ENCODE measurements around the gene CDKAL1.

Gene CDKAL1

DNA sequence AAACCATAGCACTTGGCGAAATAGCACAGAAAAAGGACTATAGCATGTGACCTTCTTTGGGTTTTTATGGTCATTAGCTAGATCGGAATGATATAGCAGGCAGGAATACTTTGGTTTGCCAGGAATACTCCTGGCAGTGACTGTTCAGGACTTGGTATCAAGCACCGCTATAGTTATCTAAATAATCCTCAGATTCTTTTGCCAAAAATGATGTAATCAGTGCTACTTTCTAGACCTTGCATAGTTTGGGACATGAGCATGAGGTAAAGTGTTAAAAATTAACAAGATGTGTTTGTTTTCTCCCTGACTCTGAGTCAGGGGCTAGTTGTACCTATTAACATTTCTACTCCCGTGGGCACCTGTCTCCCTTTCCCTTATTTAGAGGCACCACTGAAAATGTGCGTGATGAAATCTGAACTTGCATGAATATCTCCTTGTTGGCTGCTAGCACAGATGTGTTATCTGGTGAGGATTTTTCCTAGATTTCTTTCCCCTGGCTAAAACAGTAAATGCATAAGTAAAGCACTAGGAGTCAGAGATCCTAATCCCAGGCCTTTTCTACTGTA lies 511.0 kb downstream of the CDKAL1 start:
- Histone ChIP-seq H2BK15ac (ENCODE audit: low read length) (no peak overlapping the region), H3K79me1 (ENCODE audit: low read depth, low read length) (no peaks in the 10 kb centered on the region), H4K91ac (ENCODE audit: low read depth, low read length, poor library complexity) (no peak overlapping the region), H3K23ac (ENCODE audit: low read depth, low read length, poor library complexity) (no peak overlapping the region), H3K4ac (ENCODE audit: low read length) (no peak overlapping the region), H3K14ac (ENCODE audit: low read length) (no peak overlapping the region), H2BK120ac (ENCODE audit: low read depth, low read length) (no peak overlapping the region), H3K4me1 (ENCODE audit: control insufficient read depth in 2 of 2, insufficient read depth in 1 of 2, low read depth in 1 of 2, low read length in 2 of 2) (peaks cover under 1 to 1% of the 10 kb centered on the region in 2 donors), H3K9ac (ENCODE audit: low read depth, low read length, poor library complexity) (no peak overlapping the region), H2AFZ (ENCODE audit: low read length) (no peak overlapping the region), H3K9me3 (replicated peaks in 1 of 2; ENCODE audit: control insufficient read depth in 2 of 2, insufficient read depth in 1 of 2, low read depth in 1 of 2, low read length in 2 of 2) (no peaks in the 10 kb centered on the region), H4K8ac (ENCODE audit: low read depth, low read length) (no peak overlapping the region), H3K27ac (replicated peaks; ENCODE audit: low read length) (no peak overlapping the region), H3K4me2 (ENCODE audit: insufficient read depth, low read length, poor library complexity, severe bottlenecking) (no peak overlapping the region), H3K4me3 (ENCODE audit: low read length in 2 of 2) (no peak overlapping the region), H3K18ac (ENCODE audit: low read length) (no peak overlapping the region), H2AK5ac (ENCODE audit: low read depth, low read length) (no peak overlapping the region), H3K36me3 (replicated peaks in 1 of 2; ENCODE audit: control insufficient read depth in 2 of 2, insufficient read depth in 2 of 2, low read length in 2 of 2) (no peaks in the 10 kb centered on the region), H2BK5ac (ENCODE audit: low read length) (no peak overlapping the region), H3K27me3 (ENCODE audit: control insufficient read depth in 3 of 3, insufficient read depth in 3 of 3, low read depth in 1 of 3, low read length in 3 of 3) (no peaks in the 10 kb centered on the region), H2BK12ac (ENCODE audit: low read length) (no peak overlapping the region)
- no CpG with 5 or more reads among the region's 5 CpGs for WGBS, 2 donors (ENCODE audit: extremely low coverage in 2 of 2, insufficient read length in 2 of 2, insufficient replicate concordance in 1 of 2)
- DNase-seq (ENCODE audit: low spot score): no peak

GRCh38 chr6:21046276-21046675 lies 512.0 kb downstream of the CDKAL1 start:
- WGBS, 2 donors (ENCODE audit: extremely low coverage in 2 of 2, insufficient read length in 2 of 2, insufficient replicate concordance in 1 of 2): no CpG with 5 or more reads among the region's 6 CpGs
- Histone ChIP-seq H2BK120ac (ENCODE audit: low read depth, low read length) (no peak overlapping the region), H3K27ac (replicated peaks; ENCODE audit: low read length) (no peak overlapping the region), H3K4me1 (ENCODE audit: control insufficient read depth in 2 of 2, insufficient read depth in 1 of 2, low read depth in 1 of 2, low read length in 2 of 2) (peaks cover 1 to 2% of the 10 kb centered on the region in 2 donors), H2BK15ac (ENCODE audit: low read length) (no peak overlapping the region), H2BK5ac (ENCODE audit: low read length) (no peak overlapping the region), H3K27me3 (ENCODE audit: control insufficient read depth in 3 of 3, insufficient read depth in 3 of 3, low read depth in 1 of 3, low read length in 3 of 3) (no peaks in the 10 kb centered on the region), H3K4ac (ENCODE audit: low read length) (no peak overlapping the region), H2AFZ (ENCODE audit: low read length) (no peak overlapping the region), H4K91ac (ENCODE audit: low read depth, low read length, poor library complexity) (no peak overlapping the region), H3K4me3 (ENCODE audit: low read length in 2 of 2) (no peak overlapping the region), H3K79me1 (ENCODE audit: low read depth, low read length) (no peaks in the 10 kb centered on the region), H3K18ac (ENCODE audit: low read length) (peak overlapping the region; percentile 27), H3K9me3 (replicated peaks in 1 of 2; ENCODE audit: control insufficient read depth in 2 of 2, insufficient read depth in 1 of 2, low read depth in 1 of 2, low read length in 2 of 2) (no peaks in the 10 kb centered on the region), H3K23ac (ENCODE audit: low read depth, low read length, poor library complexity) (peak overlapping the region; percentile 75), H4K8ac (ENCODE audit: low read depth, low read length) (no peak overlapping the region), H3K4me2 (ENCODE audit: insufficient read depth, low read length, poor library complexity, severe bottlenecking) (no peak overlapping the region), H3K9ac (ENCODE audit: low read depth, low read length, poor library complexity) (no peak overlapping the region), H3K14ac (ENCODE audit: low read length) (peak overlapping the region; percentile 84), H2BK12ac (ENCODE audit: low read length) (no peak overlapping the region), H2AK5ac (ENCODE audit: low read depth, low read length) (no peak overlapping the region), H3K36me3 (replicated peaks in 1 of 2; ENCODE audit: control insufficient read depth in 2 of 2, insufficient read depth in 2 of 2, low read length in 2 of 2) (no peaks in the 10 kb centered on the region)
- DNase-seq (ENCODE audit: low spot score): no peak

DNA sequence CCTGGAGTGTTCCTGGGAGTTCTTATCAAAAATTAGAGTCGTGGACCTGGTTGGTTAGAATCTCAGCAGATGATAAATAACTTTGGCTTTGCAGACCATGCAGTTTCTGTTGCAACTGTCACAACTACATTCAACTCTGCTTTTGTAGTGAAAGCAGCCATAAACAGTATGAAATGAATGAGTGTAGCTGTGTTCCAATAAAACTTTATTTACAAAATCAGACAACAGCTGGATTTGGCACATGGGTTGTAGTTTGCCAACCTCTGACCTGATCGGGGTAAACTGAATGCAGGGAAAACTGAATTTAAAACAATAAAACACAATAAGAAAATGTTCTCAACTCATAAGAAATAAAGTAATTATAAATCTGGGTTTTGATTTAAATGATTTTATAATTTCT lies 513.8 kb downstream of the CDKAL1 start:
- Histone ChIP-seq H2BK15ac (ENCODE audit: low read length) (no peak overlapping the region), H2BK12ac (ENCODE audit: low read length) (no peak overlapping the region), H2AK5ac (ENCODE audit: low read depth, low read length) (no peak overlapping the region), H3K27ac (replicated peaks; ENCODE audit: low read length) (no peak overlapping the region), H3K4ac (ENCODE audit: low read length) (no peak overlapping the region), H4K8ac (ENCODE audit: low read depth, low read length) (no peak overlapping the region), H3K79me1 (ENCODE audit: low read depth, low read length) (no peaks in the 10 kb centered on the region), H3K4me3 (ENCODE audit: low read length in 2 of 2) (no peak overlapping the region), H2BK5ac (ENCODE audit: low read length) (no peak overlapping the region), H3K18ac (ENCODE audit: low read length) (no peak overlapping the region), H4K91ac (ENCODE audit: low read depth, low read length, poor library complexity) (no peak overlapping the region), H3K14ac (ENCODE audit: low read length) (no peak overlapping the region), H3K27me3 (ENCODE audit: control insufficient read depth in 3 of 3, insufficient read depth in 3 of 3, low read depth in 1 of 3, low read length in 3 of 3) (no peaks in the 10 kb centered on the region), H3K23ac (ENCODE audit: low read depth, low read length, poor library complexity) (no peak overlapping the region), H3K36me3 (replicated peaks in 1 of 2; ENCODE audit: control insufficient read depth in 2 of 2, insufficient read depth in 2 of 2, low read length in 2 of 2) (no peaks in the 10 kb centered on the region), H3K4me1 (ENCODE audit: control insufficient read depth in 2 of 2, insufficient read depth in 1 of 2, low read depth in 1 of 2, low read length in 2 of 2) (peaks cover 1 to 2% of the 10 kb centered on the region in 2 donors), H2AFZ (ENCODE audit: low read length) (no peak overlapping the region), H3K9me3 (replicated peaks in 1 of 2; ENCODE audit: control insufficient read depth in 2 of 2, insufficient read depth in 1 of 2, low read depth in 1 of 2, low read length in 2 of 2) (no peaks in the 10 kb centered on the region), H3K9ac (ENCODE audit: low read depth, low read length, poor library complexity) (no peak overlapping the region), H3K4me2 (ENCODE audit: insufficient read depth, low read length, poor library complexity, severe bottlenecking) (no peak overlapping the region), H2BK120ac (ENCODE audit: low read depth, low read length) (no peak overlapping the region)
- no CpG with 5 or more reads among the region's 2 CpGs for WGBS, 2 donors (ENCODE audit: extremely low coverage in 2 of 2, insufficient read length in 2 of 2, insufficient replicate concordance in 1 of 2)
- DNase-seq (ENCODE audit: low spot score): no peak

GRCh38 chr6:21049148-21049547 lies 514.9 kb downstream of the CDKAL1 start:
- H3K4ac ChIP-seq (ENCODE audit: low read length): no peak overlapping the region
- no peak overlapping the region for H3K18ac ChIP-seq (ENCODE audit: low read length)
- no peaks in the 10 kb centered on the region for H3K79me1 ChIP-seq (ENCODE audit: low read depth, low read length)
- H2BK5ac ChIP-seq (ENCODE audit: low read length): no peak overlapping the region
- H3K4me2 ChIP-seq (ENCODE audit: insufficient read depth, low read length, poor library complexity, severe bottlenecking): no peak overlapping the region
- H4K8ac ChIP-seq (ENCODE audit: low read depth, low read length): no peak overlapping the region
- no peak overlapping the region for H2AK5ac ChIP-seq (ENCODE audit: low read depth, low read length)
- no peaks in the 10 kb centered on the region for H3K9me3 ChIP-seq (replicated peaks in 1 of 2; ENCODE audit: control insufficient read depth in 2 of 2, insufficient read depth in 1 of 2, low read depth in 1 of 2, low read length in 2 of 2)
- no peak overlapping the region for H2AFZ ChIP-seq (ENCODE audit: low read length)
- no peak overlapping the region for H3K9ac ChIP-seq (ENCODE audit: low read depth, low read length, poor library complexity)
- no peak overlapping the region for H3K14ac ChIP-seq (ENCODE audit: low read length)
- DNase-seq (ENCODE audit: low spot score): no peak
- H3K4me1 ChIP-seq (ENCODE audit: control insufficient read depth in 2 of 2, insufficient read depth in 1 of 2, low read depth in 1 of 2, low read length in 2 of 2): peaks cover 1 to 2% of the 10 kb centered on the region in 2 donors
- H3K27ac ChIP-seq (replicated peaks; ENCODE audit: low read length): no peak overlapping the region
- no peaks in the 10 kb centered on the region for H3K27me3 ChIP-seq (ENCODE audit: control insufficient read depth in 3 of 3, insufficient read depth in 3 of 3, low read depth in 1 of 3, low read length in 3 of 3)
- H4K91ac ChIP-seq (ENCODE audit: low read depth, low read length, poor library complexity): no peak overlapping the region
- no peak overlapping the region for H3K4me3 ChIP-seq (ENCODE audit: low read length in 2 of 2)
- no peak overlapping the region for H3K23ac ChIP-seq (ENCODE audit: low read depth, low read length, poor library complexity)
- no peak overlapping the region for H2BK120ac ChIP-seq (ENCODE audit: low read depth, low read length)
- H3K36me3 ChIP-seq (replicated peaks in 1 of 2; ENCODE audit: control insufficient read depth in 2 of 2, insufficient read depth in 2 of 2, low read length in 2 of 2): no peaks in the 10 kb centered on the region
- H2BK15ac ChIP-seq (ENCODE audit: low read length): no peak overlapping the region
- no peak overlapping the region for H2BK12ac ChIP-seq (ENCODE audit: low read length)

Data from neuronal stem cell (in vitro differentiated cells).